K562 (cell line): ENCODE data around the gene PALMD. TPM values are rescaled to one million over a fixed set of nuclear protein-coding genes. Genes with fewer than 3 reads are reported as not detected.

Experiments
- ATAC-seq: fragments of 200-7000 bp; cut with Tn5 transposase; 3 replicates; pipeline ENCODE4 v1.9.1; 2020; ENCODE audit warnings: moderate library complexity
- BruUV-seq: library from RNA; stranded (reverse); fragments of 400-500 nt; replicated peaks from 2 replicates; lab custom pipeline; 2021; lab: Mats Ljungman, UMichigan
- CTCF ChIA-PET: fragments of 300-600 bp; formaldehyde crosslinking; extraction: SDS; loops from one replicate; lab custom pipeline; 2021; ENCODE audit warnings: low intra/inter-chr PET ratio; lab: Yijun Ruan, JAX
- POLR2A ChIA-PET: fragments of 300-600, 350-650 bp; sonication (Branson Sonifier 250); formaldehyde crosslinking; extraction: SDS; loops from one replicate; lab custom pipeline; 2021; ENCODE audit warnings: antibody characterized with exemption, inconsistent platforms; lab: Yijun Ruan, JAX
- DNase-seq, 4 experiments: peaks; one replicate each; pipeline versions ENCODE4 v3.0.0 to v3.0.0-alpha.2; 2011 to 2018; ENCODE audit warnings: low spot score in 3 of 4, mixed read lengths in 3 of 4; ENCODE audit errors: extremely low read depth in 1 of 4
- FAIRE-seq: peaks from 2 replicates; lab custom pipeline; 2011; peaks lifted over from hg19 to GRCh38; lab: Jason Lieb, UNC
- H2AFZ ChIP-seq: 2 replicates; pipeline ENCODE4 v1.6.0; 2011; ENCODE audit warnings: low read depth, low read length, control low read depth, inconsistent platforms
- H3K27ac ChIP-seq: fragments of 200-600 bp; 3 replicates; pipeline ENCODE4 v1.8.0; 2011; ENCODE audit warnings: low read depth, mild to moderate bottlenecking, control low read depth, inconsistent platforms, low read length, moderate library complexity, mixed read lengths; ENCODE audit errors: extremely low read depth
- H3K27me3 ChIP-seq, 2 experiments: fragments of 300-600 bp in 1 of 2; 2 replicates in 1 of 2; 3 replicates in 1 of 2; pipeline versions ENCODE4 v1.6.0 to v1.8.0; 2011; ENCODE audit warnings: inconsistent platforms in 2 of 2, low read length in 2 of 2, mild to moderate bottlenecking in 1 of 2, mixed read lengths in 1 of 2, moderate library complexity in 1 of 2; ENCODE audit not compliant: control insufficient read depth in 2 of 2, insufficient read depth in 2 of 2
- H3K36me3 ChIP-seq: fragments of 300-600 bp; 3 replicates; pipeline ENCODE4 v1.8.0; 2011; ENCODE audit warnings: mild to moderate bottlenecking, low read length, inconsistent platforms; ENCODE audit not compliant: control insufficient read depth, insufficient read depth
- H3K4me1 ChIP-seq, 2 experiments: fragments of 200-600 bp in 1 of 2; replicated peaks in 1 of 2; 2 replicates in 1 of 2; 3 replicates in 1 of 2; pipeline versions ENCODE4 v1.5.1 to v1.8.0; 2011; ENCODE audit warnings: inconsistent platforms in 2 of 2, low read length in 2 of 2, mild to moderate bottlenecking in 1 of 2, mixed read lengths in 1 of 2, moderate library complexity in 1 of 2; ENCODE audit not compliant: control insufficient read depth in 2 of 2, insufficient read depth in 2 of 2
- H3K4me2 ChIP-seq: 2 replicates; pipeline ENCODE4 v1.6.1; 2011; ENCODE audit warnings: low read length, control low read depth, inconsistent platforms, mixed read lengths; ENCODE audit not compliant: insufficient read depth
- H3K4me3 ChIP-seq: fragments of 200-600 bp; sonication (generic), shearing (Covaris generic); 2 replicates; pipeline ENCODE4 v1.5.1; 2016; ENCODE audit warnings: control low read depth, inconsistent platforms
- H3K79me2 ChIP-seq: fragments of 200-600 bp; 3 replicates; pipeline ENCODE4 v1.8.0; 2011; ENCODE audit warnings: low read length, inconsistent platforms; ENCODE audit not compliant: control insufficient read depth, insufficient read depth
- H3K9ac ChIP-seq, 2 experiments: 2 replicates each; pipeline versions ENCODE4 v1.6.0 to v1.6.1; 2011; ENCODE audit warnings: low read depth in 2 of 2, low read length in 2 of 2, control low read depth in 1 of 2, inconsistent platforms in 1 of 2, mild to moderate bottlenecking in 1 of 2, mixed read lengths in 1 of 2; ENCODE audit not compliant: insufficient read depth in 1 of 2
- H3K9me1 ChIP-seq: one replicate; pipeline ENCODE4 v1.6.0; 2011; ENCODE audit warnings: inconsistent platforms, mild to moderate bottlenecking, low read length, moderate library complexity; ENCODE audit not compliant: control insufficient read depth, insufficient read depth
- H3K9me3 ChIP-seq: replicated peaks from 2 replicates; pipeline ENCODE4 v1.5.1; 2011; ENCODE audit warnings: low read depth, low read length, inconsistent platforms; ENCODE audit not compliant: control insufficient read depth, insufficient read depth
- H4K20me1 ChIP-seq: replicated peaks from 2 replicates; pipeline ENCODE4 v1.6.1; 2011; ENCODE audit warnings: low read length, inconsistent platforms, mixed read lengths; ENCODE audit not compliant: control insufficient read depth, insufficient read depth
- FOXJ2 ChIP-seq: fragments of 200-800 bp; sonication (Bioruptor generic); IDR thresholded peaks from 2 replicates; pipeline ENCODE4 v1.6.1; 2016; ENCODE audit warnings: missing genetic modification characterization, missing compliant biosample characterization
- GATAD2A ChIP-seq: fragments of 450-650 bp; IDR thresholded peaks from 2 replicates; pipeline ENCODE4 v1.6.1; 2017
- GATAD2B ChIP-seq: fragments of 450-650 bp; IDR thresholded peaks from 2 replicates; pipeline ENCODE4 v1.6.1; 2017; ENCODE audit warnings: mild to moderate bottlenecking, borderline replicate concordance
- HMG20B ChIP-seq: fragments of 250-450 bp; sonication (Bioruptor Pico); IDR thresholded peaks from 2 replicates; pipeline ENCODE4 v1.5.0; 2021; ENCODE audit warnings: mild to moderate bottlenecking
- HNRNPUL1 ChIP-seq: fragments of 200-400 bp; formaldehyde crosslinking; IDR thresholded peaks from 2 replicates; pipeline ENCODE4 v1.6.1; 2017; ENCODE audit warnings: low read length
- KDM1A ChIP-seq, 2 experiments: fragments of 450-650 bp; IDR thresholded peaks; 2 replicates each; pipeline ENCODE4 v1.6.1; 2016; ENCODE audit warnings: mild to moderate bottlenecking in 2 of 2
- MAFG ChIP-seq: fragments of 450-650 bp; conservative IDR thresholded peaks from 2 replicates; pipeline ENCODE4 v1.6.1; 2016; ENCODE audit warnings: missing genetic modification characterization, missing compliant biosample characterization
- NR2C2 ChIP-seq, 2 experiments: fragments of 200-800 bp in 1 of 2; sonication (Bioruptor generic) in 1 of 2; sonication (generic) in 1 of 2; formaldehyde crosslinking in 1 of 2; IDR thresholded peaks; 2 replicates each; pipeline versions ENCODE4 v1.6.1 to v1.8.0; 2016 to 2022; ENCODE audit warnings: mild to moderate bottlenecking in 1 of 2, missing compliant biosample characterization in 1 of 2, missing genetic modification characterization in 1 of 2, missing genetic modification reagents in 1 of 2
- PCBP2 ChIP-seq: fragments of 200-400 bp; formaldehyde crosslinking; IDR thresholded peaks from 2 replicates; pipeline ENCODE4 v1.6.1; 2018; ENCODE audit warnings: low read length, low read depth, mild to moderate bottlenecking, moderate library complexity; ENCODE audit not compliant: poor library complexity, severe bottlenecking
- PRDM10 ChIP-seq: fragments of 450-650 bp; IDR thresholded peaks from 2 replicates; pipeline ENCODE4 v1.6.1; 2018; ENCODE audit not compliant: partially characterized antibody
- TCF3 ChIP-seq: sonication (generic); formaldehyde crosslinking; IDR thresholded peaks from 2 replicates; pipeline ENCODE4 v1.4.0; 2020; ENCODE audit warnings: mild to moderate bottlenecking, missing genetic modification reagents
- TCF7 ChIP-seq: sonication (generic); IDR thresholded peaks from 2 replicates; pipeline ENCODE4 v1.6.1; 2016; ENCODE audit warnings: antibody characterized with exemption, borderline replicate concordance
- ZKSCAN3 ChIP-seq: fragments of 250-450 bp; sonication (Bioruptor Pico); IDR thresholded peaks from 2 replicates; pipeline ENCODE4 v1.4.0; 2020
- ZNF121 ChIP-seq: sonication (generic); formaldehyde crosslinking; conservative IDR thresholded peaks from 2 replicates; pipeline ENCODE4 v1.8.0; 2022; ENCODE audit warnings: missing genetic modification reagents
- WGBS: fragments of 100-300 bp; shearing (Covaris generic); methylation state at CpG from one replicate; pipeline ENCODE4 v1.1.6; 2016; ENCODE audit warnings: low coverage, mixed read lengths; ENCODE audit not compliant: insufficient coverage; ENCODE audit errors: missing lambda C conversion rate; 5-methylcytosine and 5-hydroxymethylcytosine counted together
- in situ Hi-C: fragments of 300-500 bp; cut with MboI; formaldehyde crosslinking; loops from 4 replicates; pipeline ENCODE4 v1.15.0; 2018; ENCODE audit warnings: inconsistent platforms, mixed read lengths
- intact Hi-C: fragments of 100-400 bp; cut with micrococcal nuclease; formaldehyde crosslinking; loops from 2 replicates; pipeline ENCODE4 v1.14.2; 2022
- polyA plus RNA-seq, 8 experiments: library from polyadenylated mRNA; depleted of rRNA in 4 of 8; stranded (reverse) in 5 of 8; unstranded in 3 of 8; fragments of >200 nt; fragmentation: Nextera tagmentation in 2 of 8; fragmentation: Illumina TruSeq in 1 of 8; extraction: Ambion mirVana in 2 of 8; extraction: Trizol in 1 of 8; gene quantifications; 2 replicates each; pipeline versions ENCODE4 v1.2.1 to v1.2.3, GENCODE V29; 2011 to 2014; ENCODE audit warnings: inconsistent platforms in 1 of 8, missing spikeins in 1 of 8
- total RNA-seq, 7 experiments: library from RNA; depleted of rRNA in 6 of 7; stranded (reverse); fragments of >200 nt in 6 of 7; fragmentation: Illumina TruSeq in 2 of 7; extraction: Trizol in 2 of 7; gene quantifications; 2 replicates each; pipeline versions ENCODE4 v1.2.1 to v1.2.3, GENCODE V29; 2011 to 2021; ENCODE audit warnings: low replicate concordance in 1 of 7

PALMD gene
- total and polyA plus RNA-seq, 9 of the 15 experiments (the other 6 are each of a cell fraction or from before 2014, with no cell fraction given): 2.7 to 13.5 (median 5.4) TPM

- no peak overlapping the region for H3K27ac ChIP-seq
- no peak for DNase-seq
- no peaks in the 10 kb centered on the region; a peak in 1 of 5 replicates for H3K27me3 ChIP-seq
- 33% methylated on average over 3 of the region's 3 CpGs for WGBS
- H3K4me1 ChIP-seq: peaks cover 2 to 6% of the 10 kb centered on the region in 2 experiments; a peak in 4 of 5 replicates
- H3K4me2 ChIP-seq: no peak overlapping the region
- H3K9me1 ChIP-seq: no peaks in the 10 kb centered on the region
- intact Hi-C loops: loop anchor here (10.0 kb wide), 1 partner anchor 165 kb away; no protein-coding TSS in a partner anchor
- ChIA-PET CTCF (interaction anchor here (0.6 kb wide), 1 partner anchor 1072 kb away, joined by 3 read pairs; no protein-coding TSS in a partner anchor), POLR2A (interaction anchor here (0.6 kb wide), 1 partner anchor 256 kb away, joined by 3 read pairs; no protein-coding TSS in a partner anchor)
- no peak for ATAC-seq
- no peak for FAIRE-seq
- peaks cover 9% of the 10 kb centered on the region; the same call in 2 of the 3 replicates for H3K36me3 ChIP-seq
- BruUV-seq: no TSS peak
- in situ Hi-C loops: loop anchor here (10.0 kb wide), 1 partner anchor 515 kb away; no protein-coding TSS in a partner anchor
- no peaks in the 10 kb centered on the region for H3K9me3 ChIP-seq
- H2AFZ ChIP-seq: no peak overlapping the region
- no peaks in the 10 kb centered on the region for H3K79me2 ChIP-seq
- no peak for TF ChIP-seq PCBP2
- no peak for TF ChIP-seq GATAD2A
- TF ChIP-seq KDM1A (IDR thresholded peaks at IDR 0.05): no peak
- TF ChIP-seq GATAD2B: no peak
- no peak for TF ChIP-seq TCF3 (CRISPR knock-in tag)
- no peak overlapping the region for H3K9ac ChIP-seq
- no peaks in the 10 kb centered on the region for H4K20me1 ChIP-seq
- H3K4me3 ChIP-seq: no peak overlapping the region
These were observed 54.1 kb downstream of the PALMD start for GRCh38 chr1:99700020-99700419.

- Histone ChIP-seq H3K27me3 (no peaks in the 10 kb centered on the region), H3K9ac (no peak overlapping the region), H3K36me3 (peaks cover 24% of the 10 kb centered on the region; the same call in 2 of the 3 replicates), H3K27ac (no peak overlapping the region), H3K4me2 (no peak overlapping the region), H3K4me3 (no peak overlapping the region), H3K79me2 (no peaks in the 10 kb centered on the region), H2AFZ (no peak overlapping the region), H4K20me1 (no peaks in the 10 kb centered on the region), H3K9me3 (no peaks in the 10 kb centered on the region), H3K9me1 (no peaks in the 10 kb centered on the region), H3K4me1 (peaks cover 2 to 6% of the 10 kb centered on the region in 2 experiments; a peak in 4 of 5 replicates)
- no peak for ATAC-seq
- no peak for DNase-seq
- FAIRE-seq: no peak
- CTCF ChIA-PET: no interaction called here
- in situ Hi-C loops: loop anchor here (10.0 kb wide), 1 partner anchor 517 kb away; no protein-coding TSS in a partner anchor
- POLR2A ChIA-PET: no interaction called here
- intact Hi-C loops: loop anchor here (10.0 kb wide), 1 partner anchor 167 kb away; no protein-coding TSS in a partner anchor
- no TSS peak for BruUV-seq
- TF ChIP-seq ZKSCAN3: no peak
- TF ChIP-seq MAFG (tag): no peak
- no peak for TF ChIP-seq ZNF121 (CRISPR knock-in tag)
- TF ChIP-seq NR2C2 (CRISPR knock-in tag; IDR thresholded peaks at IDR 0.05): no peak
- TF ChIP-seq NR2C2 (tag; IDR thresholded peaks at IDR 0.05): no peak
- TF ChIP-seq PRDM10: no peak
- TF ChIP-seq FOXJ2: no peak
- TF ChIP-seq TCF7: no peak
- no peak for TF ChIP-seq HMG20B (CRISPR knock-in tag)
- no peak for TF ChIP-seq HNRNPUL1
These were observed 56.3 kb downstream of the PALMD start for GRCh38 chr1:99702221-99702620.
